ENCODE measurements around the gene DCHS2.
"Not testable (repeated sequence)": the region's sequence is repeated elsewhere in the genome, so short reads cannot be mapped to it uniquely, and the experiment has no call there.

Gene DCHS2

GRCh38 chr4:154315741-154316140, 175.9 kb downstream of the DCHS2 start:
- no peak for DNase-seq (ENCODE audit: low spot score)

- DNase-seq (ENCODE audit: low spot score), result no peak
Observed at GRCh38 chr4:154314248-154314647, 177.4 kb downstream of the DCHS2 start.

- no peak for DNase-seq (ENCODE audit: low spot score)
Observed at GRCh38 chr4:154313004-154313585, 178.5 kb downstream of the DCHS2 start.

- no peak for DNase-seq (ENCODE audit: low spot score)
Observed at GRCh38 chr4:154312246-154312645, 179.4 kb downstream of the DCHS2 start.

- DNase-seq (ENCODE audit: low spot score), result no peak
Observed at GRCh38 chr4:154310578-154310977, 181.0 kb downstream of the DCHS2 start.

- no peak for DNase-seq (ENCODE audit: low spot score)
Observed at GRCh38 chr4:154308207-154308606, 183.4 kb downstream of the DCHS2 start.

- no peak for DNase-seq (ENCODE audit: low spot score)
Observed at GRCh38 chr4:154307451-154307850, 184.1 kb downstream of the DCHS2 start.

GRCh38 chr4:154305616-154306015, 186.0 kb downstream of the DCHS2 start:
- no peak for DNase-seq (ENCODE audit: low spot score)

GRCh38 chr4:154304679-154305078, 186.9 kb downstream of the DCHS2 start:
- no peak for DNase-seq (ENCODE audit: low spot score)

- no peak for DNase-seq (ENCODE audit: low spot score)
Observed at GRCh38 chr4:154294652-154295350, 196.8 kb downstream of the DCHS2 start.

- no peak for DNase-seq (ENCODE audit: low spot score)
Observed at GRCh38 chr4:154293427-154293826, 198.2 kb downstream of the DCHS2 start.

- no peak for DNase-seq (ENCODE audit: low spot score)
Observed at GRCh38 chr4:154292589-154292988, 199.0 kb downstream of the DCHS2 start.

GRCh38 chr4:154277172-154277571, 214.4 kb downstream of the DCHS2 start:
- no peak for DNase-seq (ENCODE audit: low spot score)

GRCh38 chr4:154276496-154276895, 215.1 kb downstream of the DCHS2 start:
- DNase-seq (ENCODE audit: low spot score), result no peak

GRCh38 chr4:154254999-154255398, 236.6 kb downstream of the DCHS2 start:
- DNase-seq (ENCODE audit: low spot score), result no peak

- DNase-seq (ENCODE audit: low spot score), result no peak
Observed at GRCh38 chr4:154234576-154234975, 257.0 kb downstream of the DCHS2 start.

- DNase-seq (ENCODE audit: low spot score), result no peak
Observed at GRCh38 chr4:154231806-154232478, 259.7 kb downstream of the DCHS2 start.

- DNase-seq (ENCODE audit: low spot score), result no peak
Observed at GRCh38 chr4:154230723-154231122, 260.9 kb downstream of the DCHS2 start.

- no peak for DNase-seq (ENCODE audit: low spot score)
Observed at GRCh38 chr4:154230091-154230490, 261.5 kb downstream of the DCHS2 start.

GRCh38 chr4:154222875-154223274, 268.7 kb downstream of the DCHS2 start:
- no peak for DNase-seq (ENCODE audit: low spot score)

GRCh38 chr4:154218051-154218450, 273.5 kb downstream of the DCHS2 start:
- no peak for DNase-seq (ENCODE audit: low spot score)

- not testable (repeated sequence) for DNase-seq (ENCODE audit: low spot score)
Observed at GRCh38 chr4:154217384-154217783, 274.2 kb downstream of the DCHS2 start.

GRCh38 chr4:154211506-154211905, 280.1 kb downstream of the DCHS2 start:
- DNase-seq (ENCODE audit: low spot score), result no peak

Measured in hematopoietic multipotent progenitor cell treated with erythropoietin and hydrocortisone succinate and interleukin-3 and kit ligand, for 17 days (in vitro differentiated cells).